Measurements from ENCODE around the gene NOC4L. TPM values are rescaled to one million over a fixed set of nuclear protein-coding genes. Genes with fewer than 3 reads are reported as not detected.
"Not testable (repeated sequence)": the region's sequence is repeated elsewhere in the genome, so short reads cannot be mapped to it uniquely, and the experiment has no call there.

The NOC4L gene
- total RNA-seq, 6 experiments from 2014 or later: 7.4 to 9.7 (median 8.3) TPM

DNA sequence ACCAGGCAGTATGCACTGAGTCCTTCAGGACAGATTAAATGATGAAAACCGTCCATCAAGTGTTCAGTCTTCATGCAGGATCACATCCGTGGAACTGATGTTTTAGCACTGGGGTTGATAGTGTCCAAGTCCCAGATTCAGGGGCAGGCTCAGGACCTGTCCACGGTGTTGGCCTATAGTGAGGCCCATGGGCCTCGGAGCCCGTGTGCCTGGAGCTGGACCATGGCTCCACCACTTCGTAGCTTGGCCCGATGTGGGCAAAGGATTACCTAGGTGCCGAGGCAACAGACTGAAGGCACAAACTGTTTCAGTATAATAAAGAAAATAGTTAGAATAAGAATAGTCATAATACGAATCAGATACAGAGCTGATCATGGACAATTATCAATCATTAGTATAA lies 42.0 kb upstream of the NOC4L start:
- intact Hi-C loops (cut with DNase I): no loop called here
- Histone ChIP-seq H3K4me3 (no peak overlapping the region), H3K27me3 (no peaks in the 10 kb centered on the region), H3K9me3 (no peaks in the 10 kb centered on the region), H3K36me3 (peaks cover 0 to 10% (median under 1%) of the 10 kb centered on the region in 4 donors), H3K4me1 (no peaks in the 10 kb centered on the region), H3K27ac (no peak overlapping the region)
- no peak for DNase-seq
- peak in 1 of 4 donors; percentile 27 for ATAC-seq
- TF ChIP-seq, protein P1, sequence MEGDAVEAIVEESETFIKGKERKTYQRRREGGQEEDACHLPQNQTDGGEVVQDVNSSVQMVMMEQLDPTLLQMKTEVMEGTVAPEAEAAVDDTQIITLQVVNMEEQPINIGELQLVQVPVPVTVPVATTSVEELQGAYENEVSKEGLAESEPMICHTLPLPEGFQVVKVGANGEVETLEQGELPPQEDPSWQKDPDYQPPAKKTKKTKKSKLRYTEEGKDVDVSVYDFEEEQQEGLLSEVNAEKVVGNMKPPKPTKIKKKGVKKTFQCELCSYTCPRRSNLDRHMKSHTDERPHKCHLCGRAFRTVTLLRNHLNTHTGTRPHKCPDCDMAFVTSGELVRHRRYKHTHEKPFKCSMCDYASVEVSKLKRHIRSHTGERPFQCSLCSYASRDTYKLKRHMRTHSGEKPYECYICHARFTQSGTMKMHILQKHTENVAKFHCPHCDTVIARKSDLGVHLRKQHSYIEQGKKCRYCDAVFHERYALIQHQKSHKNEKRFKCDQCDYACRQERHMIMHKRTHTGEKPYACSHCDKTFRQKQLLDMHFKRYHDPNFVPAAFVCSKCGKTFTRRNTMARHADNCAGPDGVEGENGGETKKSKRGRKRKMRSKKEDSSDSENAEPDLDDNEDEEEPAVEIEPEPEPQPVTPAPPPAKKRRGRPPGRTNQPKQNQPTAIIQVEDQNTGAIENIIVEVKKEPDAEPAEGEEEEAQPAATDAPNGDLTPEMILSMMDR (IDR thresholded peaks at IDR 0.05): no peak
- no peak for TF ChIP-seq POLR2A (IDR thresholded peaks at IDR 0.05)
- WGBS (ENCODE audit: insufficient coverage, low coverage, low lambda C conversion rate, missing lambda C conversion rate): 89% methylated on average over 9 of the region's 9 CpGs

DNA sequence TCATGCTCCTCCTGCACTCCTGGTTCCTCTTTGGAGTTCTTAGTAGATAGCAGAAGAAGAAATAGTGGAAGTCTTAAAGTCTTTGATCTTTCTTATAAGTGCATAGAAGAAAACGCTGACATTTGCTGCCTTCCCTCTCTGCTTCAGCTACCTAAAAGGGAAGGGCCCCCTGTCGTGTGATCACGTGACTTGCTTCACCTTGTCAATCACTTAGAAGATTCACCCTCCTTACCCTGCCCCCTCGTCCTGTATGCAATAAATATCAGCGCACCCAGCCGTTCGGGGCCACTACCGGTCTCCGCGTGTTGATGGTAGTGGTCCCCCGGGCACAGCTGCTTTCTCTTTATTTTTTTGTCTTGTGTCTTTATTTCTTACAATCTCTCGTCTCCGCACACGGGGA lies 41.2 kb upstream of the NOC4L start:
- WGBS (ENCODE audit: insufficient coverage, low coverage, low lambda C conversion rate, missing lambda C conversion rate): 79% methylated on average over 13 of the region's 14 CpGs
- H3K4me3 ChIP-seq; H3K27me3 ChIP-seq; intact Hi-C loops (cut with DNase I); H3K9me3 ChIP-seq; H3K4me1 ChIP-seq; DNase-seq; H3K27ac ChIP-seq; H3K36me3 ChIP-seq; ATAC-seq: not testable (repeated sequence)

DNA sequence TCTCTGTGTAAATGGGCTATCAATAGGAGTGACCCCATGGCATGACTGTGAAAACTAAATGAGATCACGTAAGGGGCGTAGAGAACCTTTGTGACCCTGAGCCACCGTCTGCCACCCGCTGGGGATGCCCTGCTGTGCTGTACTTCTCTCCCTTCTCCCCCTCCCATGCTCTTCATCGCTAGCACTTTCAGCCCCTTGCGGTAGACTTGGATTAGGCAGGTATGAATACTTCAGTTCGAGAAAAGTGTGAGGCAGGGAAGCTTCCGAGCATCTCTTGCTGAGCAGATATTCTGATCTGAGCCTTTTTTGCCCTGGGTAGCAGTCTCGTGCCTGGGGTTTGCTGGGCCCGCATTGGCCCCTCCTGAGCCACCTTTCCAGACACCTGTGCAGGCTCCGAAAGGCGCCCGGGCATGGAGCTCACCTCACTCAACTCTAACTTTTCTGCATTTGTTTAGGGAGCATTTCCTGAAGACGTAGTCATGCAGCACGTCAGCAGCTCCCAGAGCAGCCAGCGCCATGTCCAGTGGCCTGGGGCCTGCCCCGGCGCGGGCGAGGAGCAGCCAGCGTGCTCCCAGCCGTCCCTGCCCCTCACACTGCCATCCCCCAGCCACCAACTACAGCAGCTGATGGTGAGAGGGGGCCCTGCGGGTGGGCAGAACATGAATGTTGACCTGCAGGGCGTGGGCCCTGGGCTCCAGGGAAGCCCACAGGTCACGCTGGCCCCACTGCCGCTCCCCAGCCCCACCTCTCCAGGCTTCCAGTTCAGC lies 40.5 kb upstream of the NOC4L start:
- Histone ChIP-seq H3K9me3 (no peaks in the 10 kb centered on the region), H3K36me3 (peaks cover 0 to 11% (median 2%) of the 10 kb centered on the region in 4 donors), H3K27me3 (no peaks in the 10 kb centered on the region), H3K4me3 (no peak overlapping the region), H3K4me1 (no peaks in the 10 kb centered on the region), H3K27ac (no peak overlapping the region)
- ATAC-seq: peak in 2 of 4 donors; percentile 12 to 38
- WGBS (ENCODE audit: insufficient coverage, low coverage, low lambda C conversion rate, missing lambda C conversion rate): 81% methylated on average over 4 of the region's 26 CpGs
- no peak for TF ChIP-seq POLR2A (IDR thresholded peaks at IDR 0.05)
- TF ChIP-seq, protein P1 (IDR thresholded peaks at IDR 0.05): no peak
- intact Hi-C loops (cut with DNase I): no loop called here
- DNase-seq: no peak

DNA sequence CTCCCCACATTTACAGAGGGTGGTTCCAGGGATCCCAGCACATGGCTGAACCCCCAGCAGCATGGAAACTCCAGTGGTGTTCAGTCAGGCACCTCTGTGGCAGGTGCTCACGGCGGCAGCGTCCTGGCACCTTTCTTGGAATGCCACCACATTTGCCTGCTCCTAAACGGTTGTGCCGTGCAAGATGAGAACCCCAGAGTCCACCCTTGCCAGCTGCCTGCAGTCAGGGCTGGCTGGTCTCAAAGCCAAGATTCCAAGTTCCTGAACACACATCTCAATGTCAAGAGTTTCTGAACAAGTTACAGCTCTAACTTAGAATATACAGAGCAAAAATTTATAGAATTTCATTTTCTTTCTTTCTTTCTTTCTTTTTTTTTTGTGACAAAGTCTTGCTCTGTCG lies 38.8 kb upstream of the NOC4L start:
- Histone ChIP-seq H3K27me3 (no peaks in the 10 kb centered on the region), H3K27ac (no peak overlapping the region), H3K36me3 (peaks cover 0 to 9% (median 5%) of the 10 kb centered on the region in 4 donors), H3K9me3 (no peaks in the 10 kb centered on the region), H3K4me1 (no peaks in the 10 kb centered on the region), H3K4me3 (no peak overlapping the region)
- ATAC-seq (no peak), DNase-seq (no peak)
- WGBS (ENCODE audit: insufficient coverage, low coverage, low lambda C conversion rate, missing lambda C conversion rate): 77% methylated on average over 3 of the region's 6 CpGs
- intact Hi-C loops (cut with DNase I): no loop called here
- TF ChIP-seq, protein P1 (IDR thresholded peaks at IDR 0.05): no peak
- TF ChIP-seq POLR2A (IDR thresholded peaks at IDR 0.05): no peak

DNA sequence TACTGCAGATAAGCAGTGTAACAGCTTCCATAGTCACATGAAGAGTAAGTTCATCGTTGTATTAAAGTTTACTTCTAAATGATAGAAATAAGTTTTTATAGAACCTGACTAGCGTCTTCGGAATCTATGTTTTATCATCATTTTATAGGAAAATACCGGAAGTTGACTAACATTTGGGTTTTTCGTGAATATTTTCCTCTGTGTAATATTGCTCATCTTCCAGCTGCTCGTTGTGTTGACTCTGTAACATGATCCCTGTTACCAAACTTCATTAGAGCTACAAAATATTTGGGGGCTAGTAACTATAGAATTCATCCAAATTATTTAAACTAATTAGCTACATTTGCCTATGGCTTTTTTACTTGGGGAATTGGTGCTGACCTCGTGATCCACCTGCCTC lies 37.3 kb upstream of the NOC4L start:
- Histone ChIP-seq H3K4me1 (no peaks in the 10 kb centered on the region), H3K36me3 (peaks cover 0 to 11% (median 9%) of the 10 kb centered on the region in 4 donors), H3K9me3 (no peaks in the 10 kb centered on the region), H3K4me3 (no peak overlapping the region), H3K27me3 (no peaks in the 10 kb centered on the region), H3K27ac (no peak overlapping the region)
- DNase-seq (no peak), ATAC-seq (no peak)
- intact Hi-C loops (cut with DNase I): no loop called here
- TF ChIP-seq, protein P1 (IDR thresholded peaks at IDR 0.05): no peak
- TF ChIP-seq POLR2A (IDR thresholded peaks at IDR 0.05): no peak
- WGBS (ENCODE audit: insufficient coverage, low coverage, low lambda C conversion rate, missing lambda C conversion rate): over 99% methylated on average over 7 of the region's 7 CpGs

All from right lobe of liver (tissue), 6 donors.